HG02623 (cell line): ENCODE data around the gene AHNAK.
"Not testable (repeated sequence)": the region's sequence is repeated elsewhere in the genome, so short reads cannot be mapped to it uniquely, and the experiment has no call there.

ENCODE experiments used
- ATAC-seq: cut with Tn5 transposase; IDR thresholded peaks from one replicate; pipeline ENCODE4 v1.9.1; 2021; ENCODE audit warnings: moderate library complexity; ENCODE audit not compliant: unreplicated experiment

AHNAK gene

DNA sequence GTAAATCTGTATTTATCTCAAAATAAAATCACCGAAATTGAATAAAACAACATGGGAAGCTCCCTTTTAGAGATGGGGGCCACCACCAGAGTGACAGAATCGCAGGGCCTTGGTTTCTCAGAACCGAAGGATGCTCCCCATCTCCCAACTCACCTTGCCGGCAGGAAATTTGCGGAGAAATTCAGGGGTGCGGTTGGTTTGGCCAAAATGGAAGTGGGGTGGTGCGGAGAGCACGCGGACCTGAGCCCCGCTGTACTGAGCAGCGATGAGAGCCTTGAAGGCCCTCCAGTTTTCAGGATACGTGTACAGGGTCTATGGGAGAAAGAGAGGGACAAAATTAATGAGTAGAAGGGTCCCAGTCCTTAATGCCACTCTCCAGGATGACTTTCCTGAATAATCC is 25.8 kb upstream of the AHNAK start:
- ATAC-seq: no peak

DNA sequence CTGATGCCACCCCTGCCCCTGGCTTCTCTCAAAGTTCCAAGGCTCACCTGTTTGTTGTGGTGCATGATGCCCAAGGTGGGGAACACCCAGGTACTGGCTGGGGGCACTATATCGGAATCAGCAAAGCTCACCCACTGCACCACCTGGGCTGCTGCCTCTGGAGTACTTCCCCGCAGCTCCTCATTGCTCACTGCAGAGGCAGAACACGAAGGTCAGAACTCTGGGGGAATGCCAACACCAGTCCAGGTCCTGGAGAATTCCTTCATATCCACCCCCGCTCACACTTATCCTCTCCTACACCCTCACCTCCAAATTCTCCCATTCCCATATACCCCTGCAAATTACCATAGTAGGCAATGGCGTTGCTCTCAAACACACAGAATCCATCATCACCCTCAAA is 24.9 kb upstream of the AHNAK start:
- not testable (repeated sequence) for ATAC-seq

DNA sequence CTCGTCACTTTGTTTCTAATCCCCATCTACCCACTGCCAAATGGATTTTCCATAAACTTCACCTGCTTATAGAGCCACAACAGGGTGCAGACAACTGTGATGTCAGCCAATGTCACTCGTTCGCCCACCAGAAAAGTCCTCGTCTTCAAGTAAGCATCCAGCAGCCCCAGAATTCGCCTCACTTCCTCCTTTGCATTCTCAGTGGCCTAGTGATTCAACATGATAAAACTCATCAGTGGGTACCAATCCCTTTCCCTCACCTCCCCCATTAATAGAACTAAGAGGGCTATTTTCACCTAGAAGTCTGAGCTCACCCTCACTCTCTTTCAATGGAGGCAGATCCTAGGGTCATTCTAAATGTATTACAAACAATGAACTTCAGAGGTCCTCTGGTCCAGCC is 24.3 kb upstream of the AHNAK start:
- not testable (repeated sequence) for ATAC-seq

DNA sequence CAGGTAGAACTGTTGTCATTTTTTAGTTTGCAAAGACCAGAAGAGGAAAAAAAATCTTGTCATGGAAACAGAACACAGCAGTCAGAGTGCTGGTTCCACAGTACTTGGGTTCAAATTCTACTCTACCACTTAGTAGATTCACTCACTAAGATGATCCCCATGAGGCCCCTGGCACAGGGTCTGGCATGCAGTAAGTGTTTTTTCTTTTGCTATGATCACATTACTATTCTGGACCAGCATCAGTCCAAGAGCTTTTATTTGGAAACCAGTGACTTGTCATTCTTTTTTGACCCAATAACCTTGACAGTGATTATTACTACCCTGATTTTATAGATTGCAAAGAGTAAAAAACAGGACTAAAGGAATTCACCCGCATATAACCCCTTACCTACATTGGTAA is 23.0 kb upstream of the AHNAK start:
- no peak for ATAC-seq

DNA sequence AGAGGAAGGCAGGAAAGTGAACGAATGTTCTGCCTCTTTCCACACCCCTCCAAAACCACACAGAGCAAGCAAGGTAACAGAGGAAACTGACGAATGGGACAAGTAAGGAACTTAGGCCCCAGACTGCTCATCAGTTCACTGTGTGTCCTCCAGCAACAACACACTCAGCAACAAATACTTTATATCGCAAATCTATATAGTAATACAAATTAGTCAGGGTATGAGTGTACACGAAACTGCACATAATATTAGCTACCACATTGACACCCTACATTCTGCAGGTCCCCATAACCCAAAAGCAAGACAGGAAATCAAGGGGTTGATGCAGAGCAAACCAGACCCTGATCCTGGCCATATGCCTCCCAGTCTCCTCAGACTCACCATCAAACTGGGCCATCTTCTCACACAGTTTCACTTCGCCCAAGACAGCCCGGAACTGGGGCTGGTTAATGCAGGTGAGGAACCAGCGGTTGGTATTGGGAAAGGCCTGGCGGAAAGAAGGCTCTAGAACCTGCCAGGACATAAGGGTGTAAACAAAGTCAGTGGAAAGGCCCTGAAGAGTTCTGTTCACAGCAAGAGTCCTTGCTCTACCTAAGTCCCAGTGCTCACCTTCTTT is 20.5 kb upstream of the AHNAK start:
- ATAC-seq: no peak

DNA sequence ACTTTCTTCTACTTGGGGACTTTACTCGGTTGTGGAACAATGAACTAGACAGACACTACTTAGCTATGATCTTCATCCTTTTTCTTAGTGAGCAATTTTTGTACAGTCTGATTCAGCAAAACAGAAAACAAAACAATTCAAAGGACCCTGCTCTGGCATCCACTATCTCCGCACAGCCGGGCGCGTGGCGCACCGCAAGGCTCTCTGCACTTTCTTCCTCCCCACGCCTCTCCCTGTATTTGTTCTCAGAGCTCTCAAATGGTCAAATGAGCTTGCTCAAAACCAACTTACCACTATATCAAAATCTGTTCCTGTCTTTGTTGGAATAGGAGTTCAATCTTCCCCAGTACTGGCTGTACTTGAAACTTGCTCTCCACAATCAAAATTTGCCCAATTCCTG is 19.6 kb upstream of the AHNAK start:
- ATAC-seq: no peak

DNA sequence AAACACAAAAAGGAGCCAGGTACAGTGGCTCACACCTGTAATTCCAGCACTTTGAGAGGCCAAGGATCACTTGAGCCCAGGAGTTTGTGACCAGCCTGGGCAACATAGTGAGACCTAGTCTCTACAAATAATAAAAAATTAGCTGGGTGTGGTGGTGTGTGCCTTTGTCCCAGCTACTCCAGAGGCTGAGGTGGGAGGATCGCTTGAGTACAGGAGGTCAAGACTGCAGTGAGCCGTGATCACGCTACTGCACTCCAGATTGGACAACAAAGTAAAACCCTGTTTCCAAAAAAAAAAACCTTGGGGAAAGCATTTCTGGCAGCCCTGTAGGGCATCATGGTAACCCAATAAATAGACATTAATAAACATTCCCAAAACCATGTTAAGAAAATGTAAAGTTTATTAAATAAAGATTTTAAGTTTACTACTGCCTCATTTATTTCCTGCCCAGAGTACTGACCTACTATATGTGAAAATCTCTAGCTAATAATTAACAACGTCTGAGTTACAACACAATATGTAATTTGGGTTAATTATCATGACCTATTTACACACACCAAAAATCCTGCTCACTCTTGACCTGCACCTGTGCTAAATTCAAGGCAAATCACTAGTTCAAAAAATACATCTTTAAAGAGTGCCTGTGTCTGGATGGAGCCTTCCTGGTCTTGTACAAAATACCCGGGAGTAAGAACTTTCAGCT is 18.6 kb upstream of the AHNAK start:
- no peak for ATAC-seq

DNA sequence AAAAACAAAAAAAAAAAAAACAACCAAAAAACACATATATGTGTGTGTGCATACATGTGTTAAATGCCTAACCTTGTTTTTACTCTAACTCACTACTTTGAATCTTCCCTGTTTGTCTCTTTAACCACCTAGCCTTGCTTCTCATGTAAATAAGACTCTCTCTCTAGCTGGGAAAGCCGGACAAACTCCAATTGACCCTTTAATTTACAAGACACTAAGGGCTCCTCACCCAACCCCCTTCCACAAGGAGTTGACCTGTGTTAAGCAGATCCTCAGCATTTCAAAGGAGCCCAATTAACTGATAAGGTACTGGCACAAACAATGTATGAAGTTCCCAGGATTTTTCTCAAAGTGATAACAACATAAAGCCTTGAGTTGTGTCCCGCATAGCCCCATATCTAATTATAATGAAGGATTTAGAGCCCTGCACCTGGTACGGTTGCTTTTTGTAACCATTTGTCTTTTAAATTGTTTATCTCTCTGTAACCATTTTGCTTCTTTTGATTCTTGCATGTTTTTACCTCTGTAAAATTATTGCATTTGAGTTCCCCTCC is 15.1 kb upstream of the AHNAK start:
- ATAC-seq: not testable (repeated sequence)

DNA sequence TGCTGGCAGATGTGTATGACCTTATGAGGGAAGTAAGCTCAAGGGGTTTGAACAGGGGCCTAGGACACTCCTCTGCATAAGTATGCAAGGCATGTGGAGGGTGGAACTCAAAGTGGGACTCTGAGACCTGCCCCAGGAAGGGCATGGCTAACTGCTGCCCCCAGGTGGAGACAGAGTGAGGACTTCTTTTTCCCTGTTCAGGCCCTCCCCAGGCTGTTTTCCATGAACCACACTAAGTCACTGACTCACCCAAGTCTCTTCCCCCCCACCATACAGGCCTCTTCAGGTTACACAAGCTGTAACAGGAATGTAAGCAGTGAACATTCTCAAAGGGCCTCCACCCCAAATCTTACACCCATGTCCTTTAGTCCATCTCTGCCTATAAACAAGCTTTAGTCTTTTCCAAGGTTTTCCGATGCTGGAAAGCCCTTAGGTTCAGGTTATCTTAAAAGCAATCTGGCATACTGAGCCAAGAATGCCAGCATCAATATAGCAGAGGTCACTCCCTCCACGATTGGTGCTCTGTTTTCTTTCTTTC is 14.0 kb upstream of the AHNAK start:
- ATAC-seq: no peak

DNA sequence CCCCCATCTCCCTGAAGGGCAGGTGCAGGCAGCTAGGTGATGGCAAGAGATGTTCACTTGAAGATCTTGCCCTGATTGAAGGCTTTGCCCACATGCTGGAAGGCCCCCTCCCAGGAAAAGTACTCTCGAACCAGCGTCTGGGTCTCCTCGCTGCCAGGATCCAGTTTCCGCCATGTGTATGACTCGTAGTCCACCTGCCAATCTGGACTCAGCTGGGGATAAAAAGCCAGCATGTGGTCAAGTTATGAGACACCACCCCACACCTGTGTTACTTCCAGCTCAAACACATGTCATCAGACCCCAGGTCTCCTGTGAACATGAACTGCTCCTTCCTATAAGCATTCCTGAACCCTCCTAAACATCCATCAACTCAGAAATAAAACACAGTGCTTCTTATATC is 13.0 kb upstream of the AHNAK start:
- ATAC-seq: not testable (repeated sequence)

DNA sequence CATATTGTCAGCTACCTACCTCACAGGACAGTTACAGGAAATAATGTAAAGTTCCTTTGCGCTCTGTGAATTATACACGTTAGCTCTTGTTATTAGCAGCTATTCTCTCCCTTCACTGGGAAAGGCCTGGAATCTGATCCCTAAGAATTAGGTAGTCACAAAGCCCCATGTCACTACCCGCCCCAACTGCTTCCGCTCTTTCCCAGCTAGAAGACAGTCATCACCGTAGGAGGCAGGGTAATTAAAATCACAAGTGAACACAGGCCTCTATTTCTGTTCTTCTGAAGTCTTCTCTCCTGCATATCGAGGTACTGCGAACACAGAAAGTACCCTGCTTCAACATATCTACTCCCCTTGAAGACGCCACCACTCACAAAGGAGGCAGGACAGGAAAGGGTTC is 12.6 kb upstream of the AHNAK start:
- no peak for ATAC-seq

DNA sequence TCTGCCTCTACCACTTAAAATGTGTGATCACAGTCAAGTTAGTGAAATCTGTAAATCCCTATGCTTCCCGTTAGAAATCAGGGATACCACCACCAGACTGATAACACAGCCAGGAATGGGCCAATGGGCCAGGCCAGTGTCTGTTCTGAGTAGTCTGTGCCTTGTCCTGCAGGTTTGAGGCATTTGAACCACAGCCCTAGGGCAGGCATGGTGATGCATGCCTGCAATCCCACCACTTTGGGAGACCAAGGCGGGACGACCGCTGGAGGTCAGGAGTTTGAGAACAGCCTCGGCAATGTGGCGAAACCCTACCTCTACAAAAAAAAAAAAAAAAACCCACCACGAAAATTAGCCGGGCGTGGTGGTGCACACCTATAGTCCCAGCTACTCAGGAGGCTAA is 12.1 kb upstream of the AHNAK start:
- no peak for ATAC-seq

DNA sequence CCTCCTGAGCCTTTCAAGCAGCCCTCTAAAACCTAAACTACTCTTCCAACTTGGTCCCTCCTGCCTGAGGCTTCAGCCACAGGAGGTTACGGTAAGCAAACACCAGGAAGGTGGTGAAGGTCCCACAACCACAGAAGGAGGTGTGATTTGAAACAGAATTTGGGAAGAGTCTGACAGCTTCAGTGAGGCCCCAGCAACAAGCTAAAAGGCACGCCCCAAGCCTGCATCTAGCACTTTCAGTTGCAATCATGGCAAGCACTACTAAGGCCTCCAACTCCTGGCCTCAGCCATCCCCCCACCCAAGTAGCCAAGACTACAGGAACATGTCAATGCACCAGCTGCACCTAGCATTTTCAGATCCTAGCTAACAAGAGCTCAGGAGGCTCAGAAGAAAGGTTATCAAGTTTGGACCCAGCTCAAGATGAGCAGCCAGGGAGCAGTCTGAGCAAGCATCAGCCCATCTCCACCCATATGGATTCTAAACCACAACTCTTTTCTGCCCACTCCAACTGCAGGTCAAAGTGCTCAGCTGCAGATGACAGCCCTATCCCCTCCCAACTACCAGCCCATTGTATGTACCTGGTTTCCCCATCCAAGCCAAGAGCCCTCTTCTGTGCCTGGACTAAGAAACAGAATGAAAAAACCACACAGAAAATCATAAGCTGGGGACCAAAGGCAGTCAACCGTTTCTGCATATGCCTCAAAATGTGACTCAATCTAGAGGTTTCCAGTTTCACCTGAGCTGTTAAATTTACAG is 10.4 kb upstream of the AHNAK start:
- no peak for ATAC-seq

DNA sequence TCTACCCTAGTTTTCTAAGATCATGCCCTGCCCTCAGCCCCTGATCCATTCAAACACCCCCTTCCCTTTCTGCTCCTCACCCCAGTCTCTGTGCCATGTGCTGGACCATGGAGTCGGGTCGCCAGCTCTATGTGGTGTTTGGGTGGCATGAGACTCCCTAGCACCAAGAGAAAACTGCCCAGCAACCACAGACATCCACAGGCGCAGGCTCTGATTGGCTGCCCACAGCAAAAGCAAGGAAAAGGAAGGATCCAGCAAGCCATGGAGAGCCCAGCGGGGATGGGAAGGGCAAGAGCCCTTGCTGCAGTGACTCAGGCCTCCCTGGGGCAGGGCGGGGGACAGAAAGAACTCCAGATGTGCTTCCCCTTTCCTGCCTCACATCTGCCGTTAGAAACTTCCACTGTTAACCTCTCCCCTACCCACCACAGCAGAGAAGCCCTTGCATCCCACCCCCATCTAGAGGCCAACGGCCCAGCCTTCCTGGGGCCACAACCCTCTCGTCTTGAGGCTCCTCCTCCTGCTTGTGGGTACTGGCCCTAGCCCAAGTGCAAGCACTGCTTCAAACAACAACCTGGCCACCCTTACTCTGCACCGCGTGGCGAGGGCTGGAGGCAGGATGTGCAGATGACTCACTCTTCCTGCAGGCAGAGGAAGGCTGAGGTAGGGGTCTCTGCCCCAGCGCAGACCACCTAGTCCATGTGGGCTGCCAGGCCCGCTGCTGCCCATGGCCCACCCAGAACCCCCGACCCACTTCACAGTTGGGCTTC is 9.7 kb upstream of the AHNAK start:
- peak; percentile 30 for ATAC-seq

DNA sequence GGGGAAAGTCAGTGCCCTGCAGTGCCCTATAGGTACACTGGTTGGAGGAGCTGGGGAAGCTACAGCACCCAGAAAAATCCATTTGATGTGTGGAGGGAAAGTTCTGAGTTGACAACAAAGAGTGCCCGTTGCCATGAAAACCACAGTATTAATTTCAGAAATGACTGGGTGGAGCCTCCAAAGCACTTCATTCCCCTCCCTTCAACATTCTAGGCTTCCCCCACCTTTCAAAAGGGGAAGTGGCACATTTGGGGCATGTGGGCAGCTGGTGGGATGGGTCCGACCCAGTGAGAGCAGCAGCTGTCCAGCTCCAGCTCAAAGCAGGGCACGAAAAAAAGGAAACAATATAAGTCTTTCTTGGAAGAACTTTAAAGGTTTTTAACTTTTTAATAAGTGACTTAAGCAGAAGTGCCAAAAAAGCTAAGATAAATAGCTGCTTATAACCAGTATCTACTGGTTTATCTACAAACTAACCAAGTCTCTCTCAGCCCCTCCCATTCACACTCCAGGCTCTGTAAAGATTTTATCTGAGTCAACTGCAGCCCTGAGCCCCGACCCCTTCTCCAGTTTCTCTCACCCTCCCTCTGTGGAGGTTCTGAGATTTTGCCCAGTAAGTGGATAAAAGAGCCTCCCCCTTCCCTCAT is 9.0 kb upstream of the AHNAK start:
- ATAC-seq: no peak

DNA sequence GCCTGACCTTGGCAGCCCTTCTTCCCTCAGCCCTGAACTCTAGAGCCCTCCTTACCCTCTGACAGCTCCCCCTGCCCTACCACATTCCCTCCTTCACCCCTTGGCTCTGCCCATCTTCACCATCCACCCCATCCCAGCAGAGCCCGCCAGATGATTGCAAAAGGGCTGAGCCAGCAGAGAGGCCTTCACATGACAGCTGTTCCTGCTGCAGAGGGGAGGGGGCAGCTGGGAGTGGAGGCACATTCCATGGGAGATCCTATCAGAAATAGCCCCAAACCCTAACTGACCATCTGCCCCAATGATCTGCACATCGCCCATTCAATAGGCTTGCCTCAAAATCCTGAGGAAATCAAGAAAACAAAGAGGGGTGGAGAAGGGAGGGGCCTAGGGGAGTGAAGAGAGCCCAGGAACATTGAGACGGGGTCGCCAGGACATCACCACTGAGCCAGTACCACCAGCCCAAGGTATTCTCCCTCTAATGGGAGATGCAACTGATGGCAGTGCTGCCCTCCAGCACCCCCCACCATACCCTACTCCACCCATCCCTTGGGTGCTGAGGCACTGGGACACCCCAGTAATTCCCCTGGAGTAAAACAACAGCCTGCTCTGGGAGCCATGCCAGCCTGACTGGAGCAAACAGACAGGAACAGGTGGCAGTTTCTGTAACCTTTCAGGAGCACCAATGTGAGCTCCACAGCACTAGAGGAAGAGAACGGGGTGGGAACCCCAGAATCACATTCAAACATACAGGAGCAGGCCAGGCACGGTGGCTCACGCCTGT is 8.0 kb upstream of the AHNAK start:
- no peak for ATAC-seq

DNA sequence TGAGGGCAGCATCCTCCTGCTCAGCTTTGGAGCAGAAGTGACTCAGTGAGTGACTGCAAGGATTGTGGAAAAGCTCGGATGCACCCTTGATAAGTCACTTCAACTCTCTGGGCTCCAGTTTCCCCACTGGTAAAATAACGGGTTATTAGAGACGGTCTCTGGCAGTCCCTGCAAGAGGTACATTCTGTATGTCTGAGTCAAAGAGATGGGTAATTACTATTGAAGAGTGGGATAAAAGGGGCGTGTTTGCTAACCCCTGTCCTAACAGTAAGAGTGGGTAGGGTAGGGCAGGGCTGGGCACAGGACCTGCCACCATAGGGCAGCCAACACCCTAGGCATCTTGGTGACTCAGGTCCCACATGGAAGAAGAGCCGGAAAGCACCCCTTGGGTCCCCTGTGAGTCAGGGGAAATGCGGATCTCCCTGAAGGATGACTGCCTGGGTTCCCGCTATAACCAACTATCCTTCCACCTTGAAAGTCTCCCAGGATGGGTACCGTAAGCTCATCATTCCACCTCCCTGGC is 7.3 kb upstream of the AHNAK start:
- ATAC-seq: no peak

DNA sequence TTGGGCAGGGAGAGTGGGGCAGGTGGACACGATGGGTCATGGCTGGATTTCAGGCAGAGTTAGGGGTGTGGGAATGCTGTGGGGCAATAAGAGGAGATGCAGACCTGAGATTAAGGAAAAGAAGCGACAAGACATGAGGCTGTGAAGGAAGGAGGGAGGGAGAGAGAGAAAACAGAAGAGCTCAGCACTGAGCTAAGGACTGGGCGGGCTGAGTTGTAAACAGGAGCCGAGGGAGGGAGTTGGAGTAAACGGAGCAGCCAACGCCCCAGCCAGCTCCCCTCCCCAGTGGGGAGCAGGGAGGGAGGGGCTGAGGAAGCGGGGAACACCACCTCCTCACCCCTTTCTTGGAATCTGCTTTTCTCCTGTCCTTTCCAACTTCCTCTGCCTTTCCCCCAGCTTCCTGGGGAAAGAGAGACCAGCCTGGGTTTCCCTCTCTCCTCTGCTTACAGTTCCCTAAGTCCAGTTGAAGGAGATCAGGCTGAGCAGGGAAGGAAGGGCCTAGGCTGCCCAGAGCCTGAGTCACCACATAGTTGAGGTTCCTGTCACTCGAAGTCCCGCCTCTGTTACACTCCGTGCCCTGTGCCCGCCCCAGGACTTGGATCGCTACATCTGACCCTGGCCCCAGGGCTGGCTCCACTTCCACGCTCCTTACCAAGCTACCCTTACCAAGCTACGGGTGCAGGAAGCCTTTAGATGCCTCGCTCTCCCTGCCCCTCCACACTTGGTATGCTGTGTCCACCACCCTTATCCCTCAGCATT is 6.7 kb upstream of the AHNAK start:
- ATAC-seq: no peak
